ENCODE measurements around the gene KCNIP1.

- no peak for TF ChIP-seq RAD21 (IDR thresholded peaks at IDR 0.05; ENCODE audit: low read depth)
- no peak for TF ChIP-seq REST (IDR thresholded peaks at IDR 0.05; ENCODE audit: low read depth)
- no peak for TF ChIP-seq NFIC (IDR thresholded peaks at IDR 0.05)
- TF ChIP-seq CEBPB (IDR thresholded peaks at IDR 0.05) = no peak
- TF ChIP-seq TEAD4 (IDR thresholded peaks at IDR 0.05) = no peak
Measured at GRCh38 chr5:170783498-170784247, 279.9 kb downstream of the KCNIP1 start, which contains the start of gene GABRP.

Measured in Ishikawa (cell line).